Subcutaneous preadipocyte (primary cell): Measurements from ENCODE around the gene CDK3. TPM values are rescaled to one million over a fixed set of nuclear protein-coding genes. Genes with fewer than 3 reads are reported as not detected.

Experiments used
- total RNA-seq: library from RNA; depleted of rRNA; stranded (reverse); fragments of >200 nt; gene quantifications from 2 replicates; pipeline ENCODE4 v1.2.3, GENCODE V29; 2012

Gene CDK3
- total RNA-seq = 0.37 and 0.98 TPM in 2 replicates

DNA sequence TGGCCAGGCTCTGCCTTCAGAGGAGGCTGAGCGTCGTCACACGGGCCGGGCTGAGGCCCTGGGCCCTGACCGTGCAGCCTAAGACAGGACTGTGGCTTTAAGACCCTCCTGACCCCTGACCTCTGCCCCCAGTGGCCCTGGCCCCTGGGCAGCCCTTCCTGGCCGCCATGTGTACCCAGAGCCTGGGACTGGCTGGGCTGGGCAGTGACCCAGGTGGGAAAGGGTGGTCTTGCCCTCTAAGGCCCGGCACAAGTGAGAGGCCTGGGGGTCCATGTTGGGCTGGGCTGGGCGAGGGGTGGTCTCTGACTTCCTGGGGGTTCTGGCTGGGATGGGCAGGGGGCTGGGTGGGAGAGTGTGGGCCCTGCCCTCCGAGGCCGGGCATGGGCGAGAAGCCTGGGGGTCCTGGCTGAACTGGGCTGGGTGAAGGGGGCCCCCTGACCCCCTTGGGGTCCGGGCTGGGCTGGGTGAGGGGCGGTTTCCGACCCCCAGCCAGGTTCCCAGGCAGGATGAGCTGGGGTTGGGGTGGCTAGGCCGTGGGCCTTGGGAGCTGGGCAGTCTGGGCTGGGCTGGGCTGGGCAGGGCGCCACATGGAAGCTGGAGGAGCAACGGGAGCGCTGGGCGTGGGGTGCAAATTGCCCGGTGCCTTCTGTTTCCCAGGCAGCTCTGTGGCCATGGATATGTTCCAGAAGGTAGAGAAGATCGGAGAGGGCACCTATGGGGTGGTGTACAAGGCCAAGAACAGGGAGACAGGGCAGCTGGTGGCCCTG is at the start of gene CDK3:
Gene CDK3 (plus strand): TSS at position 101 of the 767 bp plus-strand sequence. CDS start 571 bp downstream, at position 672.

GRCh38 chr17:75978938-75979704 is 21.5 kb upstream of the CDK3 start, which contains the start of the genes ACOX1 and TEN1:
Gene ACOX1, minus strand, starts transcription at chr17:75979166. Its CDS starts 93 bp downstream, at chr17:75979073.
Gene TEN1, plus strand, starts transcription at chr17:75979240. Its CDS starts 6,953 bp downstream, at chr17:75986193.

GRCh38 chr17:76027159-76027839 is 26.6 kb downstream of the CDK3 start, which contains the start of gene EVPL:
Gene EVPL, minus strand, starts transcription at chr17:76027306. Its CDS starts 108 bp downstream, at chr17:76027198.

Other genes with a start within 250 kb of the CDK3 start
- 48.3 and 71.7 TPM in 2 replicates for gene GALK1, start 235.7 kb upstream of the CDK3 start, total RNA-seq
- 15.8 and 16.0 TPM in 2 replicates for gene UNK, start 216.0 kb upstream of the CDK3 start, total RNA-seq
- gene UNC13D, start 156.5 kb upstream of the CDK3 start, total RNA-seq = 0.20 and 0.37 TPM in 2 replicates
- 19.5 and 24.2 TPM in 2 replicates for gene WBP2, start 145.5 kb upstream of the CDK3 start, total RNA-seq
- 22.0 and 25.6 TPM in 2 replicates for gene TRIM47, start 122.3 kb upstream of the CDK3 start, total RNA-seq
- gene TRIM65, start 103.9 kb upstream of the CDK3 start, total RNA-seq = 14.7 and 21.9 TPM in 2 replicates
- 52.8 and 52.9 TPM in 2 replicates for gene MRPL38, start 96.0 kb upstream of the CDK3 start, total RNA-seq
- gene FBF1, start 59.8 kb upstream of the CDK3 start, total RNA-seq = 9.2 and 12.3 TPM in 2 replicates
- 42.6 and 62.8 TPM in 2 replicates for gene ACOX1, start 21.7 kb upstream of the CDK3 start, total RNA-seq
- gene TEN1, start 21.6 kb upstream of the CDK3 start, total RNA-seq = 12.1 and 15.8 TPM in 2 replicates
- gene EVPL, start 26.5 kb downstream of the CDK3 start, total RNA-seq = not detected in 2 replicates
- 23.1 and 28.5 TPM in 2 replicates for gene SRP68, start 71.7 kb downstream of the CDK3 start, total RNA-seq
- 0.37 TPM in 1 of 2 replicates, not detected in the other for gene GALR2, start 73.9 kb downstream of the CDK3 start, total RNA-seq
- gene ZACN, start 78.3 kb downstream of the CDK3 start, total RNA-seq = not detected in 2 replicates
- 62.5 and 70.6 TPM in 2 replicates for gene EXOC7, start 102.9 kb downstream of the CDK3 start, total RNA-seq
- gene FOXJ1, start 140.4 kb downstream of the CDK3 start, total RNA-seq = under 0.01 TPM in 1 of 2 replicates, not detected in the other
- gene RNF157, start 239.6 kb downstream of the CDK3 start, total RNA-seq = 0.98 and 7.3 TPM in 2 replicates